A673 (cell line): ENCODE results near the gene NR2F1. TPM values are rescaled to one million over a fixed set of nuclear protein-coding genes. Genes with fewer than 3 reads are reported as not detected.

Experiments
- BruUV-seq: library from RNA; stranded (reverse); fragments of 400-500 nt; replicated peaks from 2 replicates; lab custom pipeline; 2021; lab: Mats Ljungman, UMichigan
- CTCF ChIA-PET: fragments of 300-600 bp; sonication (Branson Sonifier 250); formaldehyde crosslinking; loops from one replicate; lab custom pipeline; 2022; ENCODE audit warnings: antibody characterized with exemption; lab: Charles Lee
- POLR2A ChIA-PET: fragments of 300-600 bp; sonication (Branson Sonifier 250); formaldehyde crosslinking; loops from one replicate; lab custom pipeline; 2022; ENCODE audit warnings: antibody characterized with exemption; ENCODE audit not compliant: low non-redundant PET; lab: Charles Lee
- DNase-seq: peaks from one replicate; pipeline ENCODE4 v3.0.0-alpha.2; 2015; ENCODE audit warnings: low spot score
- H3K27ac ChIP-seq: fragments of 200-600 bp; sonication (generic); 2 replicates; pipeline ENCODE4 v1.5.1; 2016; ENCODE audit warnings: mixed run types, low read depth, mild to moderate bottlenecking, mixed read lengths, antibody characterized with exemption, low read length; ENCODE audit not compliant: poor library complexity, severe bottlenecking
- H3K27me3 ChIP-seq: fragments of 200-600 bp; sonication (generic); replicated peaks from 2 replicates; pipeline ENCODE4 v1.6.1; 2017; ENCODE audit warnings: mixed run types, low read depth, mild to moderate bottlenecking, mixed read lengths, antibody characterized with exemption, low read length; ENCODE audit not compliant: insufficient read depth, poor library complexity
- H3K36me3 ChIP-seq: fragments of 200-600 bp; sonication (generic); 2 replicates; pipeline ENCODE4 v1.6.1; 2016; ENCODE audit warnings: mixed run types, mild to moderate bottlenecking, mixed read lengths, antibody characterized with exemption, low read length; ENCODE audit not compliant: insufficient read depth, poor library complexity, severe bottlenecking
- H3K4me1 ChIP-seq: fragments of 200-600 bp; sonication (generic); 2 replicates; pipeline ENCODE4 v1.6.1; 2017; ENCODE audit warnings: mixed run types, mild to moderate bottlenecking, mixed read lengths, antibody characterized with exemption, low read length; ENCODE audit not compliant: insufficient read depth, poor library complexity, severe bottlenecking
- H3K4me3 ChIP-seq: fragments of 200-600 bp; sonication (generic); 2 replicates; pipeline ENCODE4 v1.5.1; 2016; ENCODE audit warnings: low read depth, mixed run types, mild to moderate bottlenecking, mixed read lengths, low read length; ENCODE audit not compliant: poor library complexity, severe bottlenecking
- H3K9me3 ChIP-seq: fragments of 200-600 bp; sonication (generic); 2 replicates; pipeline ENCODE4 v1.6.1; 2016; ENCODE audit warnings: mixed run types, low read depth, mild to moderate bottlenecking, mixed read lengths, antibody characterized with exemption, low read length; ENCODE audit not compliant: poor library complexity, severe bottlenecking
- CTCF ChIP-seq: fragments of 300-800, 200-600 bp; sonication (generic); conservative IDR thresholded peaks from 2 replicates; pipeline ENCODE4 v1.5.1; 2017; ENCODE audit warnings: low read depth, mild to moderate bottlenecking, antibody characterized with exemption, low read length, moderate library complexity, mixed read lengths
- EZH2 ChIP-seq: fragments of 200-600 bp; sonication (generic); IDR thresholded peaks from 2 replicates; pipeline ENCODE4 v1.6.1; 2017; ENCODE audit warnings: borderline replicate concordance, low read depth, mild to moderate bottlenecking, mixed read lengths, antibody characterized with exemption, low read length; ENCODE audit not compliant: poor library complexity, severe bottlenecking
- intact Hi-C: fragments of 100-400 bp; cut with micrococcal nuclease; formaldehyde crosslinking; loops from one replicate; pipeline ENCODE4 v1.10.0; 2022; ENCODE audit not compliant: unreplicated experiment
- total RNA-seq: library from RNA; stranded (reverse); gene quantifications from 2 replicates; pipeline ENCODE4 v1.2.3, GENCODE V29; 2021

Gene NR2F1
- total RNA-seq, 1 experiment from 2014 or later, result 3.0 TPM

DNA sequence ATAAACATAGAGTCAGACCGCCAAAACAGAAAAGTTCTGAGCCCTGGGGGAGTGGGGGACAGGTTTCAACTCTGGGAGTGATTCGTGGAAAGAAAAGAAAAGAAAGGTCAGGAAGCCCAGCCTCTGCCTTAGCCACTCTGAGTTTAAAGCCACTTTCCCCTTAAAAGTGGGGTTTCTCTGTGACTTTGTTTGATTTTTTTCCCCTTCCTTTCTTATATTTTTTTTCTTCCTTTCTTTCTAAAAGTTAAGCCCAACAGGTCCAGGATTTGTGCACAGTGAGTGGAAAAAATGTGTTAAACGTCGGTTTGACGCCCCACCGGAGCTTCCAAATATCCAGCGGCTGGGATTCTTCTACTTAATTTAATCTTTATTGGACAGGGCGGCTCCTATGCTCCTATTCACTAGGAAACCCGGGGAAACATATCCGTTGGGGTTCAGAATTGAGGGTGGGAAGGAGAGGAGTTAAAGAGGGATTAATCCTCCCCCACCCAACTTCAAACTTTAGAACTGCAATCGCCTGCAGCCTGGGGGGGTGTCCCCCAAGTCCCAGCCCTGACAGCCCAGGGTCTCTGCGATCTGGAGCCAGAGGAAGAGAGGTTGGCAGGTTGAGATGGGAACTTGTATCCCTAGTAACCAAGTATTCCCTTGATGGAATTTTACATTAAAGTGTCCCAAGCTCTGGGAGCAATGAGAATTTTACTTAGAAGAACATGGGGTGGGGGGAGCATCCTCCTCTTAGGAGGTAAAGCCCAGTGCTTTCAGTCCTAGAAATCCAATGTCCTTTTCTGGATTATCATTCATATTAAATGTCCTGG, 8.3 kb upstream of the NR2F1 start:
- Histone ChIP-seq H3K4me1 (peaks cover 5% of the 10 kb centered on the region), H3K36me3 (no peaks in the 10 kb centered on the region), H3K9me3 (no peaks in the 10 kb centered on the region), H3K27me3 (peaks cover 49% of the 10 kb centered on the region), H3K27ac (no peak overlapping the region), H3K4me3 (no peak overlapping the region)
- CTCF ChIA-PET, result no interaction called here
- no TSS peak for BruUV-seq
- no peak for TF ChIP-seq EZH2
- no peak for TF ChIP-seq CTCF
- no peak for DNase-seq
- POLR2A ChIA-PET, result no interaction called here
- intact Hi-C loops, result loop anchor here (5.0 kb wide), 1 partner anchor 667 kb away; no protein-coding TSS in a partner anchor

- CTCF ChIA-PET, result no interaction called here
These were observed 7.3 kb upstream of the NR2F1 start for GRCh38 chr5:93575461-93576414.

More at GRCh38 chr5:93575461-93576414, 7.3 kb upstream of the NR2F1 start:
- BruUV-seq, result no TSS peak
- DNase-seq, result no peak
- H3K9me3 ChIP-seq, result no peaks in the 10 kb centered on the region
- POLR2A ChIA-PET, result no interaction called here
- H3K36me3 ChIP-seq, result no peaks in the 10 kb centered on the region
- intact Hi-C loops, result no loop called here
- H3K27me3 ChIP-seq, result peaks cover 49% of the 10 kb centered on the region
- H3K4me1 ChIP-seq, result peaks cover 5% of the 10 kb centered on the region
- H3K4me3 ChIP-seq, result no peak overlapping the region
- H3K27ac ChIP-seq, result no peak overlapping the region
- TF ChIP-seq EZH2, result no peak
- TF ChIP-seq CTCF, result no peak
